Measurements from ENCODE around the gene IL16.
"Not testable (repeated sequence)": the region's sequence is repeated elsewhere in the genome, so short reads cannot be mapped to it uniquely, and the experiment has no call there.

IL16 gene

GRCh38 chr15:81183439-81183775 is 13.3 kb upstream of the IL16 start:
- no peak for TF ChIP-seq ZNF274 (IDR thresholded peaks at IDR 0.05; ENCODE audit: low read depth, low read length)
- no peak overlapping the region for H3K4me3 ChIP-seq (ENCODE audit: low read length)

DNA sequence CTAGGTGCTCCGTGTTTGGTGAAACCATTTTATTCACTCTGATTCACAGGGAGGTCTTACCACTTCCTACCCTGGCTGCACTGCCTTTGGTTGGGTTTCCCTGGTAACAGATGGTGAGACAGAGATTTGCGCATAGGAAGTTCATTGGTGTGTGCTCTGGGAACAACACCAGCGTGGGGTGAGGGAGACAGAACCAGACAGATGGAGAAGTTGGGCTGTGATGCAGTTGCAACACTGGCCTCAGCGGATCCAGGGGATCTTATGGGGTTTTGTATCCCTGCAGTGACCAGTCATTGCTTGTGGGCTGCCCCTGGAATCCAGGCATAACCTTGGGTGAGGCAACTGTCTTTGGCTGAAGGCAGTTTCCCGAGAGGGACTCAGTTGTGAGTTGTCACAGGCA is 12.5 kb upstream of the IL16 start:
- no peak for TF ChIP-seq ZNF274 (IDR thresholded peaks at IDR 0.05; ENCODE audit: low read depth, low read length)
- H3K4me3 ChIP-seq (ENCODE audit: low read length): no peak overlapping the region

DNA sequence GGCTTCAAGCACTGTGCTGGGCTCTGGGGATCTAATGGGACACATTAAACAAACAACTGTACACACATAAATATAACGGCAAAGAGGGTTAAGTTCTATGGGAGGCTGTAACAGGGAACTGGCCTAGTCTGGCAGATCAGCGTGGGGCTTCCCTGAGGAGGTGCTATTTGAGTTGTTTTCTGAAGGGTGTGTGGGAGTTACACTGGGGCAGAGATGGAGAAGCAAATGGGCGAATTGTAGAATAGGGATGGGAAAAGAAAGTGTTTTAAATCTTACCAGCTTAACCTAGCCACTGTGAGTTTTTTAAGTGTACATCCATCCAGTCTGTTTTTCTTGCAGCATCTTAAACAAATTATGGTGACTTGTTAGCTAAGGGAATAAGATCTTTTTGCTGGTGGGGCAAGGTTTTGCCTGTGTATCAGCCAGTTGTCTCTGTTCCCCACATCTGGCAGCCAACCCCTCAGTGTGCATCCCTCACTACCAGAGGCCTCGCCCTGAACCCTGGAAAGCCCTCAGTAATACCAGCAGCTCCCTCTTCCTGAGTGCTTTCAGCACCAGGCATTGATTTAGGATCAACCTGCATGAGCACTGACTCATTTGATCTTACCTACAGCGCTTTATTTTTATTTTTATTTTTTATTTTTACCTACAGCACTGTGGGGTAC is 10.9 kb upstream of the IL16 start:
- no peak for TF ChIP-seq ZNF274 (IDR thresholded peaks at IDR 0.05; ENCODE audit: low read depth, low read length)
- H3K4me3 ChIP-seq (ENCODE audit: low read length): no peak overlapping the region

DNA sequence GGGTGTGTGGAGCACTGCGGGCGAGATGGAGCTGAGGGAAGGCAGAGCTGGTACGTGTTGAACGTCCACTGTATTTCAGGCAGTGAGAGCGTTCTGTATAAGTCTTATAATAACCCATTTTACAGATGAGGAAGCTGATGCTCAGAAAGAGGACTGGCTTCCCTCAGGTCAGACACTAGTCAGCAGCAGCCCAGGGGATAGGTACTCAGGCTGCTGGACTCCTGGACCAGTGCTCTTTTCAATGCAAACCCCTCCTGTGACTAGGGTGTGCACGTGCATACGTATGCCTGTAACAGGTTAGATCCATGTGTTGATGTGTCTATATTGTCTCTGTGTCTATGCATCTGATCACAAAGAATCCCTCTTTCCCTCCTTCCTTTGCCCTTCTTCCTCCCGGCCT is 8.3 kb upstream of the IL16 start:
- H3K4me3 ChIP-seq (ENCODE audit: low read length): no peak overlapping the region
- no peak for TF ChIP-seq ZNF274 (IDR thresholded peaks at IDR 0.05; ENCODE audit: low read depth, low read length)

DNA sequence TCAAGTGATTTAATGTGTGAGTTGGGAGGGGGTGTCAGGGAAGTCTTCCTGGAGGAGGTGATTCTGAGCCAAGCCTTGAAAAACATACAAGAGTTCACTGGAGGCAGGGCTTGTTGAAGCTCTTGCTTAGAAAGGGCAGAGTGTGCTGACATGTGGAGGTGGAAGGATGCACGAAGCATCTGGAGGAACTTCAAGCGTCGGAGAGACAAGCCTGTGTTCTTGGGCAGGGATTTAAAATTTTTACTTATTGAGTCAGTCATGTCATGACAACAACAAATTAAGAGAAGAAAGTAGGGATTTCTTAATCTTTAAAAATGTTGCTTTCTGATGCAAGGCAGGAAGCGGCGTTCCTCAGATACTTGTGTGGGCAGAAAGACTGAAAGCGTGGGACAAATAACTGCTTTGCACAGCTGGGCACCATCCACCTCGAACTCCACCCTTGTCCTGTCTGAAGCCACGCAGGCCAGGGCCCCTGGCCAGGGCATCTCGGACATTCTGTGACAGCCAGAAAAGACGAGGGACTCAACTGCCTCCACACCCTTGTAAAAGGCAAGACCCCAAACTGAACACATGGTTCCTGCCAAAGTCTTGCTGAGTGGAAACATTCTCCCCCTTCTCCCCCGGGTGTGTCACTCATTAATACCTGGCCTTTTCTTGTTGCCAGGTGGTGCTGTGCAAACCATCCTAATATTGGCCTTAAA is 6.9 kb upstream of the IL16 start:
- no peak overlapping the region for H3K4me3 ChIP-seq (ENCODE audit: low read length)
- TF ChIP-seq ZNF274 (IDR thresholded peaks at IDR 0.05; ENCODE audit: low read depth, low read length): no peak

DNA sequence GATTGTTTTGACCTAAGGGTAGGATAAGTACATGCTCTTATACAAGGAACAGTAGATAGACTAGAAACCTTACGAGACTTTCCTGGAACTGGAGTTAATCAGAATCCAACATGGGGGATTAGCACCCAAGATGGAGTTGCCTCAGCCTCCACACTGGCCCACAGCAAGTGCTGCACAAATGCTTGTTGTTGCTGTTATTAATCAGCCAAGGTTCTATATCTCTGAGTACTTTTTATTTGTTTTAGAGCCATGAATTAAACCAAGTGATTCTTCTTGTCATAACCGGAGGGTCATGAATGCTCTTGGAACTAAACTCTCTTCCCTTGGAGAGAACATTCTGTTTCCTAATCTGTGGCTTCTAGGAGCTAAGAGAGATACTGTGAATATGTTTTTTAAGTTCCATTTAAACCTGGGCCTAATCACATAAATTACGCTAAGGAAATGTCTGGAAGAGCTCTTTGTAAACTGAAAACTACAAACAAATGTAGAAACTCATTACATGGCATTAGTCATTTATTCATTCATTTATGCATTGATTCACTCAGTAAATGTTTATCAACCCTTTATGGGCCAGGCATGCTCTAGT is 5.7 kb upstream of the IL16 start:
- no peak for TF ChIP-seq ZNF274 (IDR thresholded peaks at IDR 0.05; ENCODE audit: low read depth, low read length)
- H3K4me3 ChIP-seq (ENCODE audit: low read length): no peak overlapping the region

- no peak for TF ChIP-seq ZNF274 (IDR thresholded peaks at IDR 0.05; ENCODE audit: low read depth, low read length)
- no peak overlapping the region for H3K4me3 ChIP-seq (ENCODE audit: low read length)
Measured at GRCh38 chr15:81191701-81192100, 5.0 kb upstream of the IL16 start.

DNA sequence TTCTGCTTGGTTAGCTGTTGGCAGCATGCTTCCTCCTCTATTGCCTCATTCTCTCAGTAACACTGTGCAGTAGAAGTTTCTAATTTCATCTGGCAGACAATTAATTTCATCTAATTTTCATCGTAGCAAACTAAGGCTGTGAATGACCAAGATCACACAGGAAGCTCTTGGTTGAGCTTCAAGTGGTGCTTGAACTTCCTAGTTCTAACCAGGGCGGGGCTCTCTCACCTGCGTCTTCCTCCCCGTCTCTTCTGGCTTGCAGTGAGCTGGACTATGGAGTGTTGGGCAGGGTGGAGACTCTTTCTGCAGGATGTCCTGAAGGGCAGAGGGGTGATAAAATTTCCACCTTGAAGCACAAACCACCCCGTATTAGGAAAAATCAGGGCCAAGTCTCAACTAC is 2.0 kb upstream of the IL16 start:
- no peak overlapping the region for H3K4me3 ChIP-seq (ENCODE audit: low read length)

GRCh38 chr15:81195339-81195864 is 1.3 kb upstream of the IL16 start:
- no peak overlapping the region for H3K4me3 ChIP-seq (ENCODE audit: low read length)
- TF ChIP-seq ZNF274 (IDR thresholded peaks at IDR 0.05; ENCODE audit: low read depth, low read length): no peak

More for the DNA sequence above, 2.0 kb upstream of the IL16 start:
- TF ChIP-seq ZNF274 (IDR thresholded peaks at IDR 0.05; ENCODE audit: low read depth, low read length): no peak

DNA sequence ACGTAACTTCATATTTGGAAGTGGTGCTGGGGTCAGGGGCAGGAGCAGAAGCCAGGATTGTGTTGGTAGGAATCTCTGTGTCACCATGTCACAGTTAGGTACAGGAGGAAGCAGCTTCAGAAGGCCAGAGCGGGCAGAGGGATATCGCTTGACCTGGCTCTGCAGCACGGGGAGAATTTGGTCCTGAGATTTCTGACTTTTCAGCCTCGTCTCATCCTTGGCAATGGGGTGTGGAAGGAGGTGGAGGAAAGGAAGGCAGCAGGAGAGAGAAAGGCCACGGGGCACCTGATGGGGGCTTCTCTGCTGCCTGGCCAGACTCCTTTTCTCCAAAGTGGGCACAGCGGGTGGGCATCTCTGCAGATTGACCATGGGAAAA is 564 bp downstream of the IL16 start:
- H3K4me3 ChIP-seq (ENCODE audit: low read length): no peak overlapping the region
- TF ChIP-seq ZNF274 (IDR thresholded peaks at IDR 0.05; ENCODE audit: low read depth, low read length): no peak

DNA sequence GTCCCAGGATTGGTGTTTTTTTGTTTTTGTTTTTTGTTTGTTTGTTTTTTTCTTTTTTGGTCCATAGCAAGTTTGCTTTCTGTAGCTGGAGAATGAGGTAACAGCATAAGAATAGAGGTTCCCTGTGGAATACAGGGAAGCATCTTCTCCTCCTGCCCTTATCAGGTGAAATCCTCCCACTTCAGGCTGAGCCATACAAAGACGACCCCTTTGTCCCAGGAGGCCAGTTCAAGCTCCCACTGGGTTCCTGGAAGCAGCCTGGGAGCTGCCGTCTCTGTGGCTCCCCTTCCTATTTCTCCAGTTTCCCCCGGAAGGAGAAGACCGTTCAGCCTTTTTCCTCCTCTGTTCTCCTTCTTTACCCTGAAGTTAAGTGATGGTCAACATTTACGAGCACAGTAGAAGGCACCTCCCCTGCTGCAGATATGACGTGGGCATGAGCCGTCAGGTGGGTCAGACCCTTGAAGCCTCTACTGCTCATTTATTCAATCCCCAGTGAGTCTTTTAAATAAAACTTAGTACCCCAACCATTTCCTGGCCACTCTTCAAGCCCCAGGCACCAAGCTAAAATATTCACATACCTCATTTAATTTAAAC is 1.1 kb downstream of the IL16 start:
- no peak overlapping the region for H3K4me3 ChIP-seq (ENCODE audit: low read length)
- TF ChIP-seq ZNF274 (IDR thresholded peaks at IDR 0.05; ENCODE audit: low read depth, low read length): no peak

DNA sequence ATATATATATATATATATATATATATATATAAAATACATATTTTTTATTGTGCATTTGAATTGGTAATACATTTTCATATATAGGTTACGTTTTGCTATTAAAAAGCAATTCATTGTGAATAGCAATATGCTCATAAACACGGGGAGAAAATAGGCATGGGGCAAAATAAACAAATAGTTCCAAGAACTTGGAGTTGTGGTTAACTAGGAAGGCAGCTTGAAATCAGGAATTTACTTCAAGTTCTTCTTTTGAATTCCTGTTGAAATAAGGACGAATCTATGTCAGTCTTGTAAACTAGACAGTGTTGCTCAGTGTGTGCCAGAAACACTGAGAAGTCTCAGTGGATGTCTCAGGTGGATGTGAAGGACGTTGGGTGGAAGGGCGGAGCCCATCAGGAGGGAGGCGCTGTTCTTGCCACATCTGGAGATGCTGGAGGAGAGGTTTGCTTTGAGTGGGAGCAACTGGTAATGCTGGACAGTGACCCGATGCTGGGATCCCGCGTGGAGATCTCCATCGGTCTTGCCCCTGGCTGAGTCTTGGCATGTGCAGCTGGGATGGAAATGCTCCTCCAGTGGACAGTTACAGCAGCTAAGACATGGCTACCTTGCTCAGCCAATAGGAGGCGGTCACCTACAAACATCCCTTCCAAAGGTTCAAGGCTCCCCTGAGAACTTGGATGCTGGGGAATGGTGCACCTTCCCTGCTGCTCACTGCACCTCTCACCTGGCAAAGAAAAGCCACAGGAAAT is 2.5 kb downstream of the IL16 start:
- H3K4me3 ChIP-seq (ENCODE audit: low read length): no peak overlapping the region
- no peak for TF ChIP-seq ZNF274 (IDR thresholded peaks at IDR 0.05; ENCODE audit: low read depth, low read length)

- no peak overlapping the region for H3K4me3 ChIP-seq (ENCODE audit: low read length)
- no peak for TF ChIP-seq ZNF274 (IDR thresholded peaks at IDR 0.05; ENCODE audit: low read depth, low read length)
Measured at GRCh38 chr15:81206018-81206417, 9.3 kb downstream of the IL16 start.

GRCh38 chr15:81207987-81208386 is 11.3 kb downstream of the IL16 start:
- not testable (repeated sequence) for H3K4me3 ChIP-seq (ENCODE audit: low read length)
